ENCODE measurements around the gene IFI27L1.

GRCh38 chr14:94043111-94043755 is 37.9 kb upstream of the IFI27L1 start:
- TF ChIP-seq CTCF (conservative IDR thresholded peaks at IDR 0.05) (no peak), ZFX (IDR thresholded peaks at IDR 0.05) (no peak)

Data from C4-2B (cell line).